ENCODE results near the gene CATSPERE. TPM values are rescaled to one million over a fixed set of nuclear protein-coding genes. Genes with fewer than 3 reads are reported as not detected.

CATSPERE gene
- total and polyA plus RNA-seq, 2 of the 8 experiments (the other 6 are each of a cell fraction or from before 2014, with no cell fraction given), result 0.05 to 0.45 TPM

- no peaks in the 10 kb centered on the region for H3K9me3 ChIP-seq (ENCODE audit: insufficient read depth in 2 of 2, low read depth in 1 of 2, low read length in 1 of 2)
- peak; percentile 81 for FAIRE-seq
- WGBS, 2 experiments (ENCODE audit: extremely low coverage in 1 of 2, insufficient coverage in 1 of 2, insufficient read length in 1 of 2, insufficient replicate concordance in 2 of 2, low coverage in 1 of 2, low lambda C conversion rate in 2 of 2, missing lambda C conversion rate in 1 of 2), result 11% methylated on average over 29 of the region's 47 CpGs; no CpG with 5 or more reads in 1 of the 2 experiments
- TF ChIP-seq KDM5A (IDR thresholded peaks at IDR 0.05; ENCODE audit: low read length) (no peak), TAF1 (IDR thresholded peaks at IDR 0.05; ENCODE audit: low read depth, low read length) (0 out of 2 replicates have a peak, but pooled peaks have one; percentile 59), TEAD4 (IDR thresholded peaks at IDR 0.05; ENCODE audit: low read depth, low read length) (no peak), SP1 (IDR thresholded peaks at IDR 0.05; ENCODE audit: low read depth, low read length) (0 out of 2 replicates have a peak, but pooled peaks have one; percentile 32), RXRA (IDR thresholded peaks at IDR 0.05; ENCODE audit: insufficient read depth, low read depth, low read length) (no peak), RAD21 (IDR thresholded peaks at IDR 0.05 in 1 of 2, conservative IDR thresholded peaks at IDR 0.05 in 1 of 2; ENCODE audit: low read depth in 2 of 2, low read length in 2 of 2) (peak in 1 of 2 experiments; percentile 54; a peak in 3 of 4 replicates), EP300 (IDR thresholded peaks at IDR 0.05; ENCODE audit: borderline replicate concordance in 1 of 2, low read depth in 2 of 2, low read length in 2 of 2) (no peak), ATF2 (IDR thresholded peaks at IDR 0.05; ENCODE audit: low read length) (no peak), SIX5 (IDR thresholded peaks at IDR 0.05; ENCODE audit: low read depth, low read length) (peak; percentile 88)
These were observed 8.9 kb upstream of the CATSPERE start for GRCh38 chr1:244451951-244452795.

More at GRCh38 chr1:244451951-244452795, 8.9 kb upstream of the CATSPERE start:
- no peak overlapping the region for H2BK20ac ChIP-seq (ENCODE audit: low read length)
- no peak overlapping the region for H3K4ac ChIP-seq (replicated peaks; ENCODE audit: insufficient read length, low read depth, low read length)
- ChIA-PET POLR2A (ENCODE audit: partially characterized antibody) (interaction anchor here (0.6 to 1.2 kb wide), 2 partner anchors 10 to 101 kb away, joined by 3 to 4 read pairs; no protein-coding TSS in a partner anchor), CTCF (ENCODE audit: partially characterized antibody) (no interaction called here)
- peak; percentile 98 to 99 for DNase-seq (ENCODE audit: low read depth in 1 of 2, low spot score in 2 of 2)
- H2BK15ac ChIP-seq (ENCODE audit: low read length), result no peak overlapping the region
- no peak overlapping the region for H3K9ac ChIP-seq (replicated peaks in 1 of 4; ENCODE audit: extremely low read depth in 1 of 4, low read depth in 3 of 4, low read length in 3 of 4)
- H3K56ac ChIP-seq (replicated peaks; ENCODE audit: insufficient read length, low read depth, low read length), result no peak overlapping the region
- no peak overlapping the region for H2BK5ac ChIP-seq (ENCODE audit: low read depth, low read length)
- peak overlapping the region; percentile 71 for H2BK120ac ChIP-seq (replicated peaks; ENCODE audit: low read depth, low read length)
- H4K91ac ChIP-seq (replicated peaks; ENCODE audit: insufficient read length, low read length), result no peak overlapping the region
- no peak overlapping the region for H3K27ac ChIP-seq (ENCODE audit: low read depth, low read length)
- H3K4me1 ChIP-seq (replicated peaks in 1 of 4; ENCODE audit: control insufficient read depth in 3 of 4, insufficient read depth in 4 of 4, low read length in 3 of 4), result peaks cover 1 to 24% (median 20%) of the 10 kb centered on the region in 4 experiments; a peak in 4 of 7 replicates
- H4K5ac ChIP-seq (ENCODE audit: insufficient read length, low read depth, low read length), result no peak overlapping the region
- peaks cover 0 to 3% of the 10 kb centered on the region in 2 experiments for H4K20me1 ChIP-seq (replicated peaks in 1 of 2; ENCODE audit: control insufficient read depth in 1 of 2, insufficient read depth in 2 of 2, low read length in 2 of 2)
- no peak overlapping the region for H3K23ac ChIP-seq (ENCODE audit: insufficient read length)
- peaks cover 2% of the 10 kb centered on the region; the same call in 1 of the 2 replicates for H3K23me2 ChIP-seq (ENCODE audit: low read depth, low read length)
- H3K14ac ChIP-seq (ENCODE audit: insufficient read length), result no peak overlapping the region
- no peak overlapping the region for H2AK5ac ChIP-seq (ENCODE audit: low read depth, low read length)
- H3K4me2 ChIP-seq (ENCODE audit: insufficient read depth in 1 of 2, low read depth in 2 of 2, low read length in 2 of 2), result peak overlapping the region; percentile 51 to 74; a peak in 3 of 4 replicates
- H3K36me3 ChIP-seq (ENCODE audit: control insufficient read depth in 2 of 4, insufficient read depth in 4 of 4, low read length in 3 of 4), result peaks cover 0 to 12% (median 0%) of the 10 kb centered on the region in 4 experiments; a peak in 1 of 8 replicates
- peak overlapping the region; percentile 31; the same call in 1 of the 2 replicates for H2AFZ ChIP-seq (ENCODE audit: low read length)
- H3K27me3 ChIP-seq (replicated peaks in 1 of 4; ENCODE audit: control insufficient read depth in 3 of 4, extremely low read depth in 1 of 4, insufficient read depth in 3 of 4, low read length in 3 of 4), result no peaks in the 10 kb centered on the region
- no peak overlapping the region for H3K18ac ChIP-seq (ENCODE audit: extremely low read depth, low read length)
- no peaks in the 10 kb centered on the region for H3K79me1 ChIP-seq (ENCODE audit: low read depth, low read length)
- no peak overlapping the region for H4K8ac ChIP-seq (ENCODE audit: extremely low read depth, insufficient read depth, low read length)
- peaks cover 5 to 41% of the 10 kb centered on the region in 2 experiments for H3K79me2 ChIP-seq (ENCODE audit: control insufficient read depth in 1 of 2, insufficient read depth in 2 of 2, low read length in 2 of 2)
- H3K4me3 ChIP-seq (ENCODE audit: extremely low read depth in 1 of 4, insufficient read depth in 2 of 4, low read depth in 3 of 4, low read length in 4 of 4), result peak overlapping the region; percentile 4 to 94 (median 52); a peak in 5 of 8 replicates
- H2BK12ac ChIP-seq (ENCODE audit: low read depth, low read length), result no peak overlapping the region
